Esophagus muscularis mucosa (tissue), 4 donors: ENCODE results near the gene RHPN2.

Experiments used
- EP300 ChIP-seq: sonication (generic); formaldehyde crosslinking; IDR thresholded peaks from one replicate; pipeline ENCODE4 v1.6.1; 2017; ENCODE audit warnings: antibody characterized with exemption
- POLR2A ChIP-seq: fragments of 450-650 bp; IDR thresholded peaks from one replicate; pipeline ENCODE4 v1.6.1; 2017; ENCODE audit warnings: antibody characterized with exemption, moderate library complexity, mild to moderate bottlenecking, low read depth
- POLR2AphosphoS5 ChIP-seq, 2 donors: sonication (generic); formaldehyde crosslinking; IDR thresholded peaks; one replicate each; pipeline ENCODE4 v1.6.1; 2017; ENCODE audit warnings: antibody characterized with exemption in 2 of 2
- TF ChIP-seq, protein P1 (sequence below), 3 experiments: fragments of 200-600 bp in 2 of 3; fragments of 450-650 bp in 1 of 3; sonication (generic) in 2 of 3; IDR thresholded peaks; one replicate each; pipeline ENCODE4 v1.5.1; 2017 to 2019; ENCODE audit warnings: antibody characterized with exemption in 3 of 3, mild to moderate bottlenecking in 2 of 3, moderate library complexity in 1 of 3

DNA sequence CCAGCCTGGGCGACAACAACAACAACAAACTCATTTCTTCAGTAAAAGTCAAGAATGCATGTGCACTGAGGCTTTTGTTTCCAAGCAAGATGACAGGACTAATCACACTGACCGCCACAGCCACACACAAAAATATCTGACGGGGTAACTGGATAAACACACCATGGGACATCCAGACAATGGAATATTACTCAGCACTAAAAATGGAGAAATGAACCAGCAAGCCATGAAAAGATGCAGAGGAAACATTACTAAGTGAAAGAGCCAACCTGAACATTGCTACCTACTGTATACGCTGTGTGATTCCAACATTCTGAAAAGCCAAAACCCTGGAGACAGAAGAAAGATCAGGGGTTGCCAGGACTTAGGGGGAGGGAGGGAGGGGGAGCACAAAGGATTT lies 56.0 kb downstream of the RHPN2 start:
- TF ChIP-seq EP300 (no peak), POLR2AphosphoS5 (IDR thresholded peaks at IDR 0.05) (no peak), POLR2A (no peak)
- TF ChIP-seq, protein P1, sequence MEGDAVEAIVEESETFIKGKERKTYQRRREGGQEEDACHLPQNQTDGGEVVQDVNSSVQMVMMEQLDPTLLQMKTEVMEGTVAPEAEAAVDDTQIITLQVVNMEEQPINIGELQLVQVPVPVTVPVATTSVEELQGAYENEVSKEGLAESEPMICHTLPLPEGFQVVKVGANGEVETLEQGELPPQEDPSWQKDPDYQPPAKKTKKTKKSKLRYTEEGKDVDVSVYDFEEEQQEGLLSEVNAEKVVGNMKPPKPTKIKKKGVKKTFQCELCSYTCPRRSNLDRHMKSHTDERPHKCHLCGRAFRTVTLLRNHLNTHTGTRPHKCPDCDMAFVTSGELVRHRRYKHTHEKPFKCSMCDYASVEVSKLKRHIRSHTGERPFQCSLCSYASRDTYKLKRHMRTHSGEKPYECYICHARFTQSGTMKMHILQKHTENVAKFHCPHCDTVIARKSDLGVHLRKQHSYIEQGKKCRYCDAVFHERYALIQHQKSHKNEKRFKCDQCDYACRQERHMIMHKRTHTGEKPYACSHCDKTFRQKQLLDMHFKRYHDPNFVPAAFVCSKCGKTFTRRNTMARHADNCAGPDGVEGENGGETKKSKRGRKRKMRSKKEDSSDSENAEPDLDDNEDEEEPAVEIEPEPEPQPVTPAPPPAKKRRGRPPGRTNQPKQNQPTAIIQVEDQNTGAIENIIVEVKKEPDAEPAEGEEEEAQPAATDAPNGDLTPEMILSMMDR (IDR thresholded peaks at IDR 0.05) = no peak
